Stimulated activated CD4-positive, alpha-beta T cell treated with anti-CD3 and anti-CD28 coated beads, TNF-alpha, amount 100 ng/mL, for 48 hours (primary cell): Measurements from ENCODE around the gene MAPKAPK3.
"Not testable (repeated sequence)": the region's sequence is repeated elsewhere in the genome, so short reads cannot be mapped to it uniquely, and the experiment has no call there.

Experiments
- DNase-seq, 3 donors: peaks; one replicate each; pipeline ENCODE4 v3.0.0-alpha.2; 2020; ENCODE audit warnings: low read depth in 3 of 3

Gene MAPKAPK3

GRCh38 chr3:50687916-50688315, 71.0 kb downstream of the MAPKAPK3 start:
- DNase-seq = no peak

DNA sequence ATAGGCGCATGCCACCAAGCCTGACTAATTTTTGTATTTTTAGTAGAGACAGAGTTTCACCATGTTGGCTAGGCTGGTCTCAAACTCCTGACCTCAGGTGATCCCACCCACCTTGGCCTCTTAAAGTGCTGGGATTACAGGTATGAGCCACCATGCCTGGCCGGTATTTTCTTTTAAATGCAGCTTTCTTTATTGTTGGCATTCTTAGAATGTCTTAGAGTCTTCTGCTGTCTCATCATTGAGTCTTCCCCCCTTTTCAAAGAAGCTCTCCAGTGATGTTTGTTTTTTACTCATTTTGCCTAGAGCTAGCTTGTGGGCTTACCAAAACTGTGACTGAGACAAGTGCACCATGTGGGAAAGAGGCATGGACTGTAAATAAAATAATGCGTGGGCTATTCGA, 71.7 kb downstream of the MAPKAPK3 start:
- not testable (repeated sequence) for DNase-seq

DNA sequence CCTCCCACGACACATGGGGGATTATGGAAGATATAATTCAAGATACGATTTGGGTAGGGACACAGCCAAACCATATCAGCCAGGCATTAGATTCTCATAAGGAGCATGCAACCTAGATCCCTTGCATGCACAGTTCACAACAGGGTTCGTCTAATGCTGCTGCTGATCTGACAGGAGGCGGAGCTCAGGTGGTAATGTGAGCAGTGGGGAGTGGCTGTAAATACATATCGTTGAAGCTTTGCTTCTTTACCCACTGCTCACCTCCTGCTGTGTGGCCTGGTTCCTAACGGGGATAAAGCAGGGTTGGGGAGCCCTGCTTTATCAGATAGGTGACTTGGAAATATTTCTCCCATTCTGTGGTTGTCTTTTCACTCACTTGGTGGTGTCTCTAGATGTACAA, 72.6 kb downstream of the MAPKAPK3 start:
- no peak for DNase-seq

- DNase-seq = no peak
Observed at GRCh38 chr3:50695031-50695430, 78.1 kb downstream of the MAPKAPK3 start.

GRCh38 chr3:50696276-50696675, 79.3 kb downstream of the MAPKAPK3 start:
- DNase-seq = no peak

- no peak for DNase-seq
Observed at GRCh38 chr3:50698269-50698668, 81.3 kb downstream of the MAPKAPK3 start.
